ENCODE data around the gene CFAP54. TPM values are rescaled to one million over a fixed set of nuclear protein-coding genes. Genes with fewer than 3 reads are reported as not detected.

CFAP54 gene
- total and polyA plus RNA-seq, 2 of the 4 experiments (the other 2 are of a cell fraction): 0.18 to 0.41 TPM

DNA sequence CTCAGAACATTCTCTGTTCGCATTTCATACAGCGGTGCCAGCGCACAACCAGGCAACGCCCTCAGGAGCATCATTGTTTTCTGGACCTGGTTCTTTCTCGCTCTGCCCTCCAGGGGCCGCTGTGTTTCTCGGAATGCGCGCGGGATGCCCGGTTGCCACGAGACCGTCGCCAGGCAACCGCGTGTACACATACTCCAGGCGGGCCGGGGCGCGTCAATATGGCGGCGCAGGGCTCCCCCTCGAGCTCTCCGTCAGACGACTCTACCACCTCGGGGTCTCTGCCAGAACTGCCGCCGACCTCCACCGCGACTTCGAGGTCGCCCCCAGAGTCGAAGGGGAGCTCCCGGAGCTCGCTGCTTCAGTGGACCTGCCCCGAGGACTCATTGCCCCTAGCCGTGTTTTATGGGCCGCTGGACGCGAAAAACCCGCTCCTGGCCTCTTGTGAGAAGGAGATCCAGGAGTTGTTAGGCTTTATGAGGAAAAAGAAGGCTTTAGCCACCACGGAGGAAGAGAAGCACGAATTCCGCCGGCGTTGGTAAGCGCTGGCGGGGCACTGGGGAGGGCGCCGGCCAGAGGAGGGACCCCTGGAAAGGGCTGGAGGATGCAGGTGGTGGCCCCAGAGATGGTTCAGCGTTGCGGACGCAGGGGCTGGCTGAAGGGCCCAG lies at the start of gene CFAP54 (continued):
- TF ChIP-seq, protein P1, sequence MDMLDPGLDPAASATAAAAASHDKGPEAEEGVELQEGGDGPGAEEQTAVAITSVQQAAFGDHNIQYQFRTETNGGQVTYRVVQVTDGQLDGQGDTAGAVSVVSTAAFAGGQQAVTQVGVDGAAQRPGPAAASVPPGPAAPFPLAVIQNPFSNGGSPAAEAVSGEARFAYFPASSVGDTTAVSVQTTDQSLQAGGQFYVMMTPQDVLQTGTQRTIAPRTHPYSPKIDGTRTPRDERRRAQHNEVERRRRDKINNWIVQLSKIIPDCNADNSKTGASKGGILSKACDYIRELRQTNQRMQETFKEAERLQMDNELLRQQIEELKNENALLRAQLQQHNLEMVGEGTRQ (IDR thresholded peaks at IDR 0.05; ENCODE audit: low read depth, low read length): 0 out of 2 replicates have a peak, but pooled peaks have one; percentile 41
- peak; percentile 56 for TF ChIP-seq SMC3 (IDR thresholded peaks at IDR 0.05; ENCODE audit: low read depth, low read length)
- TF ChIP-seq NFE2L2 (IDR thresholded peaks at IDR 0.05; ENCODE audit: low read depth, low read length): no peak

DNA sequence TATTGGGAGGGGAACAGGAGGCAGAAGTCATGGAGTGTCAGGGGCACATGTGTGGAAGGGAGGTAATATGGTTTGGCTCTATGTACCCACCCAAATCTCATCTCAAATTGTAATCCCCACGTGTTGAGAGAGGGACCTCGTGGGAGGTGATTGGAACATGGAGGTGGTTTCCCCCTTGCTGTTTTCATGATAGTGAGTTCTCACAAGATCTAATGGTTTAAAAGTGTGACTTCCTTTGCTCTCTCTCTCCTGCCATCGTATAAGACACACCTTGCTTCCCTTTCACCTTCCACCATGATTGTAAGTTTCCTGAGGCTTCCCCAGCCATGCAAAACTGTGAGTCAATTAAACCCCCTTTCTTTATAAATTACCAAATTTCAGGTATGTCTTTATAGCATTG lies 47.6 kb upstream of the CFAP54 start:
- no TSS peak for BruUV-seq (replicated peaks)
- H3K56ac ChIP-seq (ENCODE audit: extremely low read depth, insufficient read depth, low read length): no peak overlapping the region
- H3K79me1 ChIP-seq (ENCODE audit: low read depth in 1 of 2, low read length in 2 of 2): no peaks in the 10 kb centered on the region
- dilution Hi-C loops (cut with HindIII; ENCODE audit: low sequenced_read_pairs, unreplicated experiment) (no loop called here), intact Hi-C loops (cut with micrococcal nuclease) (no loop called here), in situ Hi-C loops (cut with MboI; ENCODE audit: low sequenced_read_pairs) (no loop called here)
- H3K27me3 ChIP-seq (ENCODE audit: control insufficient read depth, insufficient read depth, low read length): no peaks in the 10 kb centered on the region
- H4K20me1 ChIP-seq (ENCODE audit: insufficient read depth, low read length): no peaks in the 10 kb centered on the region
- ATAC-seq (ENCODE audit: low read depth): no peak
- H3K4me3 ChIP-seq (ENCODE audit: insufficient read depth, low read depth, low read length): no peak overlapping the region
- TF ChIP-seq SMC3 (IDR thresholded peaks at IDR 0.05; ENCODE audit: low read depth, low read length): no peak
- TF ChIP-seq, protein P1 (IDR thresholded peaks at IDR 0.05; ENCODE audit: low read depth, low read length): no peak
- no peak for TF ChIP-seq FOS (IDR thresholded peaks at IDR 0.05; ENCODE audit: low read depth, low read length)
- TF ChIP-seq CHD1 (IDR thresholded peaks at IDR 0.05; ENCODE audit: low read depth, low read length): no peak
- TF ChIP-seq CEBPB (IDR thresholded peaks at IDR 0.05; ENCODE audit: low read depth, low read length): no peak
- H2BK5ac ChIP-seq (ENCODE audit: low read depth, low read length, poor library complexity, severe bottlenecking): no peak overlapping the region
- no peak overlapping the region for H3K27ac ChIP-seq (ENCODE audit: insufficient read depth, low read length)
- WGBS, 2 experiments (ENCODE audit: extremely low coverage in 2 of 2, insufficient read length in 1 of 2): no CpG with 5 or more reads among the region's 3 CpGs
- H3K4me1 ChIP-seq (ENCODE audit: control insufficient read depth, insufficient read depth, low read length): peaks cover 17% of the 10 kb centered on the region
- no peak overlapping the region for H3K4ac ChIP-seq (ENCODE audit: low read depth, low read length)
- H3K9me1 ChIP-seq (ENCODE audit: insufficient read depth, low read length): peaks cover 8% of the 10 kb centered on the region
- H4K91ac ChIP-seq (ENCODE audit: insufficient read depth, low read depth, low read length): no peak overlapping the region
- ChIA-PET CTCF (no interaction called here), POLR2A (ENCODE audit: unreplicated experiment) (no interaction called here)
- H3K36me3 ChIP-seq (ENCODE audit: control insufficient read depth, insufficient read depth, low read length): no peaks in the 10 kb centered on the region
- no peak overlapping the region for H4K5ac ChIP-seq (ENCODE audit: low read depth, low read length)
- H2BK20ac ChIP-seq (ENCODE audit: low read depth, low read length): no peak overlapping the region
- no peak overlapping the region; the same call in 2 of the 3 replicates for H2BK15ac ChIP-seq (ENCODE audit: low read depth, low read length)
- no peak overlapping the region for H2AK9ac ChIP-seq (replicated peaks; ENCODE audit: low read depth, low read length, poor library complexity)
- no peak overlapping the region for H3K4me2 ChIP-seq (ENCODE audit: low read depth, low read length)
- H3K14ac ChIP-seq (replicated peaks; ENCODE audit: low read depth, low read length): no peak overlapping the region
- no peak overlapping the region for H3K18ac ChIP-seq (ENCODE audit: low read depth, low read length)
- H3K9me3 ChIP-seq (ENCODE audit: control insufficient read depth, insufficient read depth, low read length): no peaks in the 10 kb centered on the region
- no peak for DNase-seq
- H2AK5ac ChIP-seq (ENCODE audit: low read depth, low read length): peak overlapping the region; percentile 56; the same call in 1 of the 2 replicates
- no peak overlapping the region for H3K23ac ChIP-seq (ENCODE audit: low read depth, low read length)
- no peak overlapping the region for H3K9ac ChIP-seq (ENCODE audit: low read depth, low read length)
- H2AFZ ChIP-seq (replicated peaks; ENCODE audit: low read length, poor library complexity): no peak overlapping the region
- H2BK120ac ChIP-seq (ENCODE audit: low read depth, low read length): peak overlapping the region; percentile 19; the same call in 1 of the 2 replicates
- H4K8ac ChIP-seq (ENCODE audit: low read depth in 2 of 2, low read length in 2 of 2): no peak overlapping the region

Measured in IMR-90 (cell line).